OCI-LY1 (cell line): ENCODE results near the gene PNMA8B.

Source experiments
- H2AFZ ChIP-seq: fragments of 200-600 bp; sonication (generic), shearing (Covaris generic); 2 replicates; pipeline ENCODE4 v1.6.0; 2014; ENCODE audit warnings: antibody characterized with exemption, mild to moderate bottlenecking, low read length
- H3F3A ChIP-seq: fragments of 200-600 bp; sonication (generic), shearing (Covaris generic); 2 replicates; pipeline ENCODE4 v1.6.0; 2014; ENCODE audit warnings: mild to moderate bottlenecking, antibody characterized with exemption, low read length, moderate library complexity; ENCODE audit not compliant: insufficient read depth
- H3K27ac ChIP-seq: fragments of 200-600 bp; sonication (generic); 2 replicates; pipeline ENCODE4 v1.5.1; 2014; ENCODE audit warnings: low read length, mixed run types, mild to moderate bottlenecking, low read depth; ENCODE audit not compliant: poor library complexity, severe bottlenecking
- H3K27me3 ChIP-seq: fragments of 200-600 bp; sonication (generic); 2 replicates; pipeline ENCODE4 v1.6.0; 2014; ENCODE audit warnings: antibody characterized with exemption, mild to moderate bottlenecking, low read length, moderate library complexity; ENCODE audit not compliant: insufficient read depth
- H3K36me3 ChIP-seq: fragments of 200-600 bp; sonication (generic); 2 replicates; pipeline ENCODE4 v1.6.1; 2014; ENCODE audit warnings: mild to moderate bottlenecking, antibody characterized with exemption, low read length, moderate library complexity, mixed read lengths; ENCODE audit not compliant: insufficient read depth
- H3K4me1 ChIP-seq: fragments of 200-600 bp; sonication (generic); 2 replicates; pipeline ENCODE4 v1.5.1; 2014; ENCODE audit warnings: mild to moderate bottlenecking, low read length, moderate library complexity; ENCODE audit not compliant: insufficient read depth, severe bottlenecking
- H3K4me2 ChIP-seq: fragments of 200-600 bp; sonication (generic), shearing (Covaris generic); 2 replicates; pipeline ENCODE4 v1.6.1; 2014; ENCODE audit warnings: low read length
- H3K4me3 ChIP-seq: fragments of 200-600 bp; sonication (generic); 2 replicates; pipeline ENCODE4 v1.5.1; 2014; ENCODE audit warnings: low read length, low read depth, mild to moderate bottlenecking, mixed read lengths; ENCODE audit not compliant: poor library complexity, severe bottlenecking
- H3K79me2 ChIP-seq: fragments of 200-600 bp; shearing (Covaris generic); 2 replicates; pipeline ENCODE4 v1.6.1; 2016; ENCODE audit warnings: mixed run types, low read length, mixed read lengths; ENCODE audit not compliant: insufficient read depth
- H3K9ac ChIP-seq: fragments of 200-600 bp; sonication (generic), shearing (Covaris generic); 2 replicates; pipeline ENCODE4 v1.6.1; 2014; ENCODE audit warnings: mild to moderate bottlenecking, low read length, mixed read lengths
- H3K9me2 ChIP-seq: fragments of 200-600 bp; sonication (generic), shearing (Covaris generic); 2 replicates; pipeline ENCODE4 v1.6.1; 2014; ENCODE audit warnings: low read depth, mild to moderate bottlenecking, low read length, mixed read lengths
- H3K9me3 ChIP-seq: fragments of 200-600 bp; shearing (Covaris generic); 2 replicates; pipeline ENCODE4 v1.6.1; 2014; ENCODE audit warnings: low read length, mixed read lengths
- H4K20me1 ChIP-seq: fragments of 200-600 bp; sonication (generic), shearing (Covaris generic); 2 replicates; pipeline ENCODE4 v1.6.0; 2016; ENCODE audit warnings: mild to moderate bottlenecking, low read length; ENCODE audit not compliant: insufficient read depth
- EZH2 ChIP-seq: fragments of 200-600 bp; sonication (generic), shearing (Covaris generic); IDR thresholded peaks from 2 replicates; pipeline ENCODE4 v1.8.0; 2017; ENCODE audit warnings: borderline replicate concordance, mixed run types, mild to moderate bottlenecking, antibody characterized with exemption, low read length, moderate library complexity, mixed read lengths
- TF ChIP-seq, protein P1 (sequence below): fragments of 200-600 bp; sonication (generic), shearing (Covaris generic); IDR thresholded peaks from 2 replicates; pipeline ENCODE4 v1.5.1; 2017; ENCODE audit warnings: mild to moderate bottlenecking, antibody characterized with exemption, low read length, moderate library complexity, mixed read lengths

Gene PNMA8B

DNA sequence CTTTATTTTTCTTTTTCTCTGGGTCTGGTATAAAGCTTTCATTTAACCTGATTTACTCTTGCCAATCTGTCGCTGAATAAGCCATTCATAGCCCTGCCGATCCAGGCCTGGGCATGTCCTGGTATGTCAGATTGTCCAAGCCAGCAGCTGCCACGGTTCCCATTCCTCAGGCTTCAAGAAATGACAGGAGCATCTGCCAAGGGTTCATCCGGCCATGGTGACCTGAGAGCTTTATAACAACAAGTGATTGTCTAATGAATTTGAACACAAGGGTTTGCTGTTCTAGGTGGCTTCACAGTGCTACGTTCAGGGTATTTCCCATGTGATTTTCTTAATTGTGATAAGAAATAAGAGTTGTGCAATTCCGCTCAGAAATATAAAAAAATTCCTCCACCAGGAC lies 44.3 kb downstream of the PNMA8B start:
- H3K4me1 ChIP-seq, result no peaks in the 10 kb centered on the region
- no peaks in the 10 kb centered on the region for H3F3A ChIP-seq
- no peak overlapping the region for H3K4me2 ChIP-seq
- TF ChIP-seq, protein P1, sequence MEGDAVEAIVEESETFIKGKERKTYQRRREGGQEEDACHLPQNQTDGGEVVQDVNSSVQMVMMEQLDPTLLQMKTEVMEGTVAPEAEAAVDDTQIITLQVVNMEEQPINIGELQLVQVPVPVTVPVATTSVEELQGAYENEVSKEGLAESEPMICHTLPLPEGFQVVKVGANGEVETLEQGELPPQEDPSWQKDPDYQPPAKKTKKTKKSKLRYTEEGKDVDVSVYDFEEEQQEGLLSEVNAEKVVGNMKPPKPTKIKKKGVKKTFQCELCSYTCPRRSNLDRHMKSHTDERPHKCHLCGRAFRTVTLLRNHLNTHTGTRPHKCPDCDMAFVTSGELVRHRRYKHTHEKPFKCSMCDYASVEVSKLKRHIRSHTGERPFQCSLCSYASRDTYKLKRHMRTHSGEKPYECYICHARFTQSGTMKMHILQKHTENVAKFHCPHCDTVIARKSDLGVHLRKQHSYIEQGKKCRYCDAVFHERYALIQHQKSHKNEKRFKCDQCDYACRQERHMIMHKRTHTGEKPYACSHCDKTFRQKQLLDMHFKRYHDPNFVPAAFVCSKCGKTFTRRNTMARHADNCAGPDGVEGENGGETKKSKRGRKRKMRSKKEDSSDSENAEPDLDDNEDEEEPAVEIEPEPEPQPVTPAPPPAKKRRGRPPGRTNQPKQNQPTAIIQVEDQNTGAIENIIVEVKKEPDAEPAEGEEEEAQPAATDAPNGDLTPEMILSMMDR, result no peak
- TF ChIP-seq EZH2, result no peak
- no peak overlapping the region for H3K4me3 ChIP-seq
- no peak overlapping the region for H3K27ac ChIP-seq
- no peaks in the 10 kb centered on the region for H4K20me1 ChIP-seq
- H3K27me3 ChIP-seq, result no peaks in the 10 kb centered on the region
- no peaks in the 10 kb centered on the region for H3K9me2 ChIP-seq
- H3K9ac ChIP-seq, result no peak overlapping the region
- no peaks in the 10 kb centered on the region for H3K79me2 ChIP-seq
- no peaks in the 10 kb centered on the region for H3K36me3 ChIP-seq
- H2AFZ ChIP-seq, result no peak overlapping the region
- H3K9me3 ChIP-seq, result no peaks in the 10 kb centered on the region

DNA sequence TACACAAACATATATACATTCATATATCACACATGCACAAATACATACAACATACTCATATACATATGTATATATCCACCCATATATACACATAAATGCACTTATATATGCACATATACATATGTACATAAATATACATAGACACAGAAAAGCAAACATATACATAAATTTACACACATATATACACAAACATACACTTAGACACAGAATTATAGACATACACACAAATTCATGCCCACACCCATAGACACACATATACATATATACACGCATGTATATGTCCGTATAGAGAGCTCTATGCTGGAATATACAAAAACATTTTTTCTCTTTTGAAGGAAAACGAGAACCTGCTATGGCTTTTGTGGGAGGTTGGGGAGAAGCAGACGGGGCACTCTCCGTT lies 44.9 kb downstream of the PNMA8B start:
- Histone ChIP-seq H4K20me1 (no peaks in the 10 kb centered on the region), H3K27me3 (no peaks in the 10 kb centered on the region), H3K4me2 (no peak overlapping the region)

DNA sequence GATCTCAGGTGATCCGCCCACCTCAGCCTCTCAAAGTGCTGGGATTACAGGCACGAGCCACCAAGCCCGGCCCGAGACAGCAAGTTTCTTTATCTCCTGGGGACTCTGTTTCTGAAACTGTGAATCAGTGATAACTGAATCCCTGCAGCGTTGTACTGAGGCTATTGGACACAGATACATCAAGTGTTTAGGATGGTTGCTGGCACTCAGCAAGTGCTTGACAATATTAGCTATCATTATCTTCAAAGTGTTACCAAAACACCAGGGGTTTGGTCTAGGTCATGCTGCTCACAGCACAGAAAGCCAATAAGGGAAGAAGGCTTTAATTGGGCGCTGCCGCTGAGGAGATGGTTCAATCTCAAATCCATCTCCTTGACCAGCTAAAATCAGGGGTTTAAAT lies 46.4 kb downstream of the PNMA8B start:
- Histone ChIP-seq H3K79me2 (no peaks in the 10 kb centered on the region), H3K9ac (no peak overlapping the region), H3K9me3 (no peaks in the 10 kb centered on the region), H3K4me2 (no peak overlapping the region), H3K4me1 (no peaks in the 10 kb centered on the region), H3K27ac (no peak overlapping the region), H3K27me3 (no peaks in the 10 kb centered on the region), H4K20me1 (no peaks in the 10 kb centered on the region), H3K36me3 (no peaks in the 10 kb centered on the region), H3K4me3 (no peak overlapping the region), H2AFZ (no peak overlapping the region), H3F3A (no peaks in the 10 kb centered on the region), H3K9me2 (no peaks in the 10 kb centered on the region)
- TF ChIP-seq EZH2, result no peak
- TF ChIP-seq, protein P1, result no peak

More for the DNA sequence above, 44.9 kb downstream of the PNMA8B start:
- H3K9ac ChIP-seq, result no peak overlapping the region
- no peak overlapping the region for H2AFZ ChIP-seq
- H3K4me1 ChIP-seq, result no peaks in the 10 kb centered on the region
- no peaks in the 10 kb centered on the region for H3K9me2 ChIP-seq
- no peaks in the 10 kb centered on the region for H3F3A ChIP-seq
- H3K36me3 ChIP-seq, result no peaks in the 10 kb centered on the region
- H3K27ac ChIP-seq, result no peak overlapping the region
- H3K4me3 ChIP-seq, result no peak overlapping the region
- H3K79me2 ChIP-seq, result no peaks in the 10 kb centered on the region
- no peak for TF ChIP-seq EZH2
- TF ChIP-seq, protein P1, result no peak
- H3K9me3 ChIP-seq, result no peaks in the 10 kb centered on the region
